ENCODE measurements around the gene POMP.
A peak's percentile ranks its signal among the peaks of the same experiment; 100 is the strongest.

The POMP gene

DNA sequence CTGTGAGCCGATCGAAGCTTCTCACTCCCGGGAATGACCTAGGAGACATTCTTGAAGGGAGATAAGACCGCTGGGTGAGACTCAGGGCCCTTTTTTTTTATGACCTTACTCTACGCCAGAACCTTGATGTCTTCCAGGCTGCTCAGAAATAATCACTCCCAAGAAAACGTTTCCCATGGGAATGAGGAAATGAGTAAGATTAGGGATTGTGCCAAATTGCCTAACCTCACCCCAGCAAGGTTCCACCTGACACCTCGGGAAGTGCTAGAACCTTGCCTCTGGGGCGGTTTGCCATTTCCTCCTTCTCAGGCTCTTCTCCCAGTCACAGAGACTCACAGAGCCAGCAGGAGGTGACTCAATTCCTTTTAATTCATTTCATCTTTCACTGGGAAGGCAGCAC is 57.6 kb downstream of the POMP start:
- no peaks in the 10 kb centered on the region for H3K36me3 ChIP-seq (ENCODE audit: control insufficient read depth in 2 of 2, insufficient read depth in 2 of 2, low read length in 2 of 2)
- H3K27ac ChIP-seq (ENCODE audit: low read depth in 2 of 2, low read length in 2 of 2) = peak overlapping the region; percentile 64 to 85
- H3K9me3 ChIP-seq (ENCODE audit: control insufficient read depth in 2 of 2, low read length in 2 of 2) = no peaks in the 10 kb centered on the region
- H3K9ac ChIP-seq (ENCODE audit: low read depth in 1 of 2, low read length in 2 of 2) = peak overlapping the region; percentile 9 to 38
- H3K4me3 ChIP-seq (ENCODE audit: low read length in 2 of 2) = peak overlapping the region; percentile 17 to 48
- no peaks in the 10 kb centered on the region for H3K27me3 ChIP-seq (ENCODE audit: control insufficient read depth in 2 of 2, insufficient read depth in 2 of 2, low read length in 2 of 2)
- H3K4me1 ChIP-seq (ENCODE audit: control insufficient read depth in 2 of 2, insufficient read depth in 2 of 2, low read length in 2 of 2) = peaks cover 11 to 20% of the 10 kb centered on the region in 2 donors

DNA sequence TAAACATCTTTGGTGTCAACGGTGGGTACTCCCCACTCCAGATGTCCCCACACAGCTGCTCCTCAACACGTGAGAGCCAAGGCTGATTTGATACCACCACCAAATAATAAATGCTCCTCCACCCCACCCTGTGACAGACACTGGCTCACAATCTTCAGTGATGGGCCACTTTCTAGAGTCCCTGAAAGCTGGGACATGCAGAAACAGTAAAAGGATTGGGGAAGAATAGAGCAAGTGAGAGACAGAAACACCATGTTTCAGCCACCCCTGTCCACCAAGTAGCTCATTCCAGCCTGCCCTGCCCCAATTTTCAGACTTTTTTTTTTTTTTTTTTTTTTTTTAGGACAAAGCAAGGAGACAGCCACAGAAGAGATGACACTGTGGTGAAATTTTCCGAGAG is 58.2 kb downstream of the POMP start:
- Histone ChIP-seq H3K36me3 (ENCODE audit: control insufficient read depth in 2 of 2, insufficient read depth in 2 of 2, low read length in 2 of 2) (no peaks in the 10 kb centered on the region), H3K27ac (ENCODE audit: low read depth in 2 of 2, low read length in 2 of 2) (peak overlapping the region; percentile 64 to 85), H3K27me3 (ENCODE audit: control insufficient read depth in 2 of 2, insufficient read depth in 2 of 2, low read length in 2 of 2) (no peaks in the 10 kb centered on the region), H3K9ac (ENCODE audit: low read depth in 1 of 2, low read length in 2 of 2) (peak overlapping the region in 1 of 2 donors; percentile 9), H3K9me3 (ENCODE audit: control insufficient read depth in 2 of 2, low read length in 2 of 2) (no peaks in the 10 kb centered on the region), H3K4me1 (ENCODE audit: control insufficient read depth in 2 of 2, insufficient read depth in 2 of 2, low read length in 2 of 2) (peaks cover 11 to 20% of the 10 kb centered on the region in 2 donors), H3K4me3 (ENCODE audit: low read length in 2 of 2) (peak overlapping the region in 1 of 2 donors; percentile 86)

DNA sequence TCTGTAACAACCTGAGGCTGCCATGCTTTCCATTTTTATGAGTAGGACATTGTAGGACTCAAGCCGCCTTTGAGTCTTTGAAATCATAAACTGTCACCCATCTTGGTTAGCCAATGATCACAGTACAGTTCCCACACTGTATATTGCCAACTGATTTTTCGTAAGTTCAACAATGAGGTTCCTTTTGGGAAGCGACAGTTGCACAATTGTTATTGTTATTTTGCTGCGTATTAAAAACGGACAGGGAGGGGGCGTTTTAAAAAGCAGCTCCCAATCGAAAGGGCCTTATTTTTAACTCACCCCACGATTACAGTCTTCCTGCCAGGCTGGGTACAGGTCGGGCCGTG is 59.2 kb downstream of the POMP start:
- H3K36me3 ChIP-seq (ENCODE audit: control insufficient read depth in 2 of 2, insufficient read depth in 2 of 2, low read length in 2 of 2) = no peaks in the 10 kb centered on the region
- H3K4me1 ChIP-seq (ENCODE audit: control insufficient read depth in 2 of 2, insufficient read depth in 2 of 2, low read length in 2 of 2) = peaks cover 11 to 20% of the 10 kb centered on the region in 2 donors
- H3K27me3 ChIP-seq (ENCODE audit: control insufficient read depth in 2 of 2, insufficient read depth in 2 of 2, low read length in 2 of 2) = no peaks in the 10 kb centered on the region
- H3K9ac ChIP-seq (ENCODE audit: low read depth in 1 of 2, low read length in 2 of 2) = peak overlapping the region; percentile 80 to 90
- peak overlapping the region; percentile 85 to 95 for H3K27ac ChIP-seq (ENCODE audit: low read depth in 2 of 2, low read length in 2 of 2)
- no peaks in the 10 kb centered on the region for H3K9me3 ChIP-seq (ENCODE audit: control insufficient read depth in 2 of 2, low read length in 2 of 2)
- peak overlapping the region; percentile 72 to 86 for H3K4me3 ChIP-seq (ENCODE audit: low read length in 2 of 2)

DNA sequence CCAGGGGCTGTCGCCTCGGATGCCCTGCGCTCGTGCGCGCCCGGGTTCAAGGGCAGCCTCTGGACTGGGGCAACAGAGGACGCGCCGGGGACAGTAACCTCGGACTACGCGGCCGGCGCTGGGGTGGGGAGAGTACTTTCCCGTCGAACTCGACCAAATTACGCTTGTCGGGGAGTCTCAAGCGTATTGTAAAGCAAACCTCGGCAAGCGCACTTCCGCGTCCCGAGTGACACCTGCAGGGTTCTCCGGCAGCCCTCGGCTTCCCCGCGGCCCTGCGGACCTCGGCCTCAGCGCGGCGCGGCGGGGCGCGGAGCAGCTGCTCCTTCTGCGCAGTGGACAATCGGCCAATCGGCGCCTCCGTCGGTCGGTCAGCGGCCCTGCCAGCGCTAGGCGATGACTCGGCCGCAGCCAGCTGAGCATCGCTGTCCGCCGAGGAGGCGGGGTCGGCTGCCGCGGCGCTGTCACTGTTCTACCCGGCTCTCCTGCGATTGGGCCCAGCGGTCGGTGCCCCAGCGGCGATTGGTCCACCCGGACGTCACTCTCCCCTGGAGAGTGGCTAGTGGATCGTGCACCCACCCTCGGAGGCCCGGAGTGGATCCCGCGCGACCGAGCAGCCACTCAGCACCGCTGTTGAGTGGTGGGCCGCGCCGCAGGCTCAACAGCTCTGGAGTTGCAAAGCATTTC is 59.8 kb downstream of the POMP start, which contains the start of gene SLC46A3:
Gene SLC46A3 (minus strand): TSS at position 428 of the 684 bp plus-strand sequence. CDS start 972 bp downstream, outside the sequence.
- H3K4me1 ChIP-seq (ENCODE audit: control insufficient read depth in 2 of 2, insufficient read depth in 2 of 2, low read length in 2 of 2) = peaks cover 11 to 20% of the 10 kb centered on the region in 2 donors
- H3K27ac ChIP-seq (ENCODE audit: low read depth in 2 of 2, low read length in 2 of 2) = peak within 1 kb of the TSS; percentile 85 to 95
- no peaks in the 10 kb centered on the region for H3K9me3 ChIP-seq (ENCODE audit: control insufficient read depth in 2 of 2, low read length in 2 of 2)
- H3K36me3 ChIP-seq (ENCODE audit: control insufficient read depth in 2 of 2, insufficient read depth in 2 of 2, low read length in 2 of 2) = no peaks in the 10 kb centered on the region
- H3K4me3 ChIP-seq (ENCODE audit: low read length in 2 of 2) = peak within 1 kb of the TSS; percentile 72 to 86
- H3K9ac ChIP-seq (ENCODE audit: low read depth in 1 of 2, low read length in 2 of 2) = peak within 1 kb of the TSS; percentile 80 to 90
- H3K27me3 ChIP-seq (ENCODE audit: control insufficient read depth in 2 of 2, insufficient read depth in 2 of 2, low read length in 2 of 2) = no peaks in the 10 kb centered on the region

DNA sequence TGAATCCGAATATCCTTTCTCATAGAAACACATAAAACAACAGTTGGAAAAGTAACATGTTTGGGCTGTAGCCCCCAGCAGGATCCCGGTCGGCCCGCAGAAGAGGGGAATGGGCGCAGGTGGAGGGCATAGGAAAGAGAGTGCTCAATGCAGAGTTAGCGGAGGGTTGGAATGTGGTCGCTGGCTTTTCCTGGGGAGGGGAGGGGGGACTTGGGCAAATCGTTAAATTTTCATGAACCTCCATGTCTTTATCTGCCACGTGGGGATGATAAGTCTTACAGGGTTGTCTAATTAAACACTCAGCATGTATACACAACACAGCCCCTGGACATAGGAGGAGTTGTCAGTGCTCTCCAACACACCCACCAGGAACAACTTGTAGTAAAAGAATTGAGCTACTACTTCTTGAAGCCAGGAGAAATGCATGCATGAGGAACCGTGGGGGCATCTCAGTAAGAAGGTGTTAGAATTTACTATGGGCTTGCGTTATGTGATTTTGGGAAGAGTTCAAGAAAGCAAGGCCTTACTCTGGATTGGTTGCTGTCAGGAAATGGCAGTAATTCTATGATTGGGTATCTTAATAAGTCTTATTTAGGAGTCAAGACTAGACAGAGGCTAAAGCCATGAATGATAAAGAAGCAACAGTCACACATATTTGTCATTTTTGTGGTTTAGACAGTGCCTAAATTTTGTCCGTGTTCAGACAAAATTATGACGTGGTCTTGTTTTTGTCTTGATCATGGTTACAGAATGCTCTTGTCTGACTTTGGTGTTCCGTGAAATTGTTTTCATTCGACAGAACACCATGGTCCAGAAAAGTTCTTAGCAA is 60.5 kb downstream of the POMP start:
- Histone ChIP-seq H3K27ac (ENCODE audit: low read depth in 2 of 2, low read length in 2 of 2) (peak overlapping the region; percentile 85 to 95), H3K4me1 (ENCODE audit: control insufficient read depth in 2 of 2, insufficient read depth in 2 of 2, low read length in 2 of 2) (peaks cover 11 to 20% of the 10 kb centered on the region in 2 donors), H3K4me3 (ENCODE audit: low read length in 2 of 2) (peak overlapping the region; percentile 72 to 86), H3K27me3 (ENCODE audit: control insufficient read depth in 2 of 2, insufficient read depth in 2 of 2, low read length in 2 of 2) (no peaks in the 10 kb centered on the region), H3K9ac (ENCODE audit: low read depth in 1 of 2, low read length in 2 of 2) (peak overlapping the region; percentile 63 to 80), H3K9me3 (ENCODE audit: control insufficient read depth in 2 of 2, low read length in 2 of 2) (no peaks in the 10 kb centered on the region), H3K36me3 (ENCODE audit: control insufficient read depth in 2 of 2, insufficient read depth in 2 of 2, low read length in 2 of 2) (no peaks in the 10 kb centered on the region)

DNA sequence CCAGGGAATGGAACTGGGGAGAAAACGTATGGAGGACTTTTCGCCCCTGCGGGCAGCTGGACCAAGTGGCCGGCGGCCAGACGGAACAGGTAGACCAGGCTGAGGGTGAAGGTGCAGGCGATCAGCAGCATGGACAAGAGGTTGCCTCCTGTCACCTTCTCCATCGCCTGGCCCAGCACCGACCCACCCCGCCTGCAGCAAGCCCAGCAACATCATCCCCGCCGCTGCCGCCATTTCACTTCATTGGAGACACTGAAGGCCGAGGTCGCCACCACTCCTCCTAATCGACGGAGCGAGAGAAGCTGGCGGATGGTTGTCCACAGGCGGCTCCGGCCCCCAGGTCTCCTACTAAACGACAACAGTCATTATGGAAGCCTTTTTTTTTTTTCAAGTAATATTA is 64.9 kb downstream of the POMP start:
- Histone ChIP-seq H3K9me3 (ENCODE audit: control insufficient read depth in 2 of 2, low read length in 2 of 2) (no peaks in the 10 kb centered on the region), H3K4me1 (ENCODE audit: control insufficient read depth in 2 of 2, insufficient read depth in 2 of 2, low read length in 2 of 2) (peaks cover 5 to 6% of the 10 kb centered on the region in 2 donors), H3K4me3 (ENCODE audit: low read length in 2 of 2) (no peak overlapping the region), H3K9ac (ENCODE audit: low read depth in 1 of 2, low read length in 2 of 2) (no peak overlapping the region), H3K36me3 (ENCODE audit: control insufficient read depth in 2 of 2, insufficient read depth in 2 of 2, low read length in 2 of 2) (no peaks in the 10 kb centered on the region), H3K27me3 (ENCODE audit: control insufficient read depth in 2 of 2, insufficient read depth in 2 of 2, low read length in 2 of 2) (no peaks in the 10 kb centered on the region), H3K27ac (ENCODE audit: low read depth in 2 of 2, low read length in 2 of 2) (no peak overlapping the region)

DNA sequence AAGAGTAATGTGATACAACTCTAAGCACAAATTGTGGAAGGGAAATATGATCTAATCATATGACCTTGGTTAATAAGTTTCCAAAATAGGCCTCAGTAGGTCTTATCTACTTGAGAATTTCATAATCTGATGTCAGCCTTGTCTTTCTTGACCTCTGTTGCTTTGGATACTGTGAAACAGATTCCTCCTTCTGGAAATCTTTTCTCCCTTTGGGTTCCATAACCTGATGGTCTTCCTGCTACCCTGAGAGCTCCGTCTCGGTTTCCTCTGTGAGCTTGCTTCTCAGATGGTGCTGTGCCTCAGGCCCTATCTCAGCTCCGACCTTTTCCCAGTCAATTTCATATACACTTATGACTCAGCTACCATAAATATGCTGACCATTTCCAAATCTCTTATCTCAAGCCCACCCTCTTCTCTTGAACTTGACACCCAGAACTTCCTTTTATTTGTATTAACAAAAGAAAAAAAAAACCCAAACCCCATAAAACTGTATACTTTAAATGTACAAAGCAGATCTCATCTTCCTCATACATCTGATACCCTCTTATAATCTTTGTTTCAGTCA is 66.2 kb downstream of the POMP start:
- no peaks in the 10 kb centered on the region for H3K27me3 ChIP-seq (ENCODE audit: control insufficient read depth in 2 of 2, insufficient read depth in 2 of 2, low read length in 2 of 2)
- H3K4me1 ChIP-seq (ENCODE audit: control insufficient read depth in 2 of 2, insufficient read depth in 2 of 2, low read length in 2 of 2) = no peaks in the 10 kb centered on the region
- no peak overlapping the region for H3K4me3 ChIP-seq (ENCODE audit: low read length in 2 of 2)
- H3K9ac ChIP-seq (ENCODE audit: low read depth in 1 of 2, low read length in 2 of 2) = no peak overlapping the region
- no peaks in the 10 kb centered on the region for H3K36me3 ChIP-seq (ENCODE audit: control insufficient read depth in 2 of 2, insufficient read depth in 2 of 2, low read length in 2 of 2)
- H3K9me3 ChIP-seq (ENCODE audit: control insufficient read depth in 2 of 2, low read length in 2 of 2) = no peaks in the 10 kb centered on the region
- no peak overlapping the region for H3K27ac ChIP-seq (ENCODE audit: low read depth in 2 of 2, low read length in 2 of 2)

Measured in mucosa of rectum (tissue), 2 donors.